IMR-90 (cell line): Measurements from ENCODE around the gene FARSB.

ENCODE experiments used
- BHLHE40 ChIP-seq: fragments of 150-350 bp; IDR thresholded peaks from 2 replicates; pipeline ENCODE4 v1.6.1; 2016; ENCODE audit warnings: mild to moderate bottlenecking, low read depth, low read length
- CEBPB ChIP-seq: IDR thresholded peaks from 2 replicates; pipeline ENCODE4 v1.6.1; 2012; ENCODE audit warnings: low read depth, low read length, improper control_type of control experiment
- CHD1 ChIP-seq: IDR thresholded peaks from 2 replicates; pipeline ENCODE4 v1.6.1; 2012; ENCODE audit warnings: low read depth, low read length, improper control_type of control experiment
- POLR2A ChIP-seq: IDR thresholded peaks from 2 replicates; pipeline ENCODE4 v1.6.1; 2012; ENCODE audit warnings: mild to moderate bottlenecking, low read depth, low read length
- TF ChIP-seq, protein P1 (sequence below): conservative IDR thresholded peaks from 2 replicates; pipeline ENCODE4 v1.5.1; 2012; ENCODE audit warnings: mild to moderate bottlenecking, low read depth, low read length, improper control_type of control experiment

DNA sequence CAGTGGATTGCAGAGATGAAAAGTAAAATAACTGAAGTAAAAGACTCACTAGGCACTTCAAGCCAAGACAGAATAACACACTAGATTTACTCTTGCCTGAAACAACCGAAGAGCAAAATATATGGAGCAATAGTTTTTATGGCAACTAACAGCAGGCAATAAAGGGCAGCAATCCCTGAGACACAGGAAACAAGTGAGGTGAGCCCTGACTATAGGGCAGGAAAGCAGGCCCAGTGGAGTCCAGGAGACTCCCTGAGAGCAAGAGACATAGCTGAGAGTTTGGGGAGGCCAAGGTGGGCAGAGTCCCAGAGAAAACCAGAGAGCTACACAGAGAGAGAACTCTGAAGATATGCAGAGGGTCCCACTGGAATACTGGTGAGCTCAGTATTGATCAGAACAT lies 18.8 kb downstream of the FARSB start:
- TF ChIP-seq CEBPB: no peak
- TF ChIP-seq, protein P1, sequence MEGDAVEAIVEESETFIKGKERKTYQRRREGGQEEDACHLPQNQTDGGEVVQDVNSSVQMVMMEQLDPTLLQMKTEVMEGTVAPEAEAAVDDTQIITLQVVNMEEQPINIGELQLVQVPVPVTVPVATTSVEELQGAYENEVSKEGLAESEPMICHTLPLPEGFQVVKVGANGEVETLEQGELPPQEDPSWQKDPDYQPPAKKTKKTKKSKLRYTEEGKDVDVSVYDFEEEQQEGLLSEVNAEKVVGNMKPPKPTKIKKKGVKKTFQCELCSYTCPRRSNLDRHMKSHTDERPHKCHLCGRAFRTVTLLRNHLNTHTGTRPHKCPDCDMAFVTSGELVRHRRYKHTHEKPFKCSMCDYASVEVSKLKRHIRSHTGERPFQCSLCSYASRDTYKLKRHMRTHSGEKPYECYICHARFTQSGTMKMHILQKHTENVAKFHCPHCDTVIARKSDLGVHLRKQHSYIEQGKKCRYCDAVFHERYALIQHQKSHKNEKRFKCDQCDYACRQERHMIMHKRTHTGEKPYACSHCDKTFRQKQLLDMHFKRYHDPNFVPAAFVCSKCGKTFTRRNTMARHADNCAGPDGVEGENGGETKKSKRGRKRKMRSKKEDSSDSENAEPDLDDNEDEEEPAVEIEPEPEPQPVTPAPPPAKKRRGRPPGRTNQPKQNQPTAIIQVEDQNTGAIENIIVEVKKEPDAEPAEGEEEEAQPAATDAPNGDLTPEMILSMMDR: no peak
- TF ChIP-seq CHD1: no peak
- TF ChIP-seq POLR2A: no peak
- TF ChIP-seq BHLHE40: no peak
